BE2C (cell line): ENCODE results near the gene VCX3A. TPM values are rescaled to one million over a fixed set of nuclear protein-coding genes. Genes with fewer than 3 reads are reported as not detected.
"Not testable (repeated sequence)": the region's sequence is repeated elsewhere in the genome, so short reads cannot be mapped to it uniquely, and the experiment has no call there.

Experiments
- DNase-seq: peaks from one replicate; pipeline ENCODE4 v3.0.0-alpha.2; 2020
- H3K27me3 ChIP-seq: fragments of 250-450 bp; sonication (Bioruptor Pico); 2 replicates; pipeline ENCODE4 v1.5.1; 2020; ENCODE audit warnings: mild to moderate bottlenecking
- H3K36me3 ChIP-seq: fragments of 250-450 bp; sonication (Bioruptor Pico); 2 replicates; pipeline ENCODE4 v1.5.1; 2020; ENCODE audit warnings: mild to moderate bottlenecking
- H3K4me1 ChIP-seq: fragments of 250-450 bp; sonication (Bioruptor Pico); 2 replicates; pipeline ENCODE4 v1.5.1; 2020
- H3K4me3 ChIP-seq: 2 replicates; pipeline ENCODE4 v1.5.1; 2011; ENCODE audit warnings: low read depth, low read length
- H3K9me3 ChIP-seq: fragments of 250-450 bp; sonication (Bioruptor Pico); 2 replicates; pipeline ENCODE4 v1.5.1; 2020
- polyA plus RNA-seq: library from polyadenylated mRNA; unstranded; fragments of >200 nt; gene quantifications from one replicate; pipeline ENCODE4 v1.2.1, GENCODE V29; 2012; ENCODE audit warnings: low read depth, missing spikeins; ENCODE audit not compliant: insufficient read length, insufficient read depth
- TF ChIP-seq, protein P1 (sequence below): IDR thresholded peaks from 2 replicates; pipeline ENCODE4 v1.5.1; 2012; ENCODE audit warnings: mild to moderate bottlenecking, low read depth, low read length

The VCX3A gene
- polyA plus RNA-seq, result 1.6 TPM

DNA sequence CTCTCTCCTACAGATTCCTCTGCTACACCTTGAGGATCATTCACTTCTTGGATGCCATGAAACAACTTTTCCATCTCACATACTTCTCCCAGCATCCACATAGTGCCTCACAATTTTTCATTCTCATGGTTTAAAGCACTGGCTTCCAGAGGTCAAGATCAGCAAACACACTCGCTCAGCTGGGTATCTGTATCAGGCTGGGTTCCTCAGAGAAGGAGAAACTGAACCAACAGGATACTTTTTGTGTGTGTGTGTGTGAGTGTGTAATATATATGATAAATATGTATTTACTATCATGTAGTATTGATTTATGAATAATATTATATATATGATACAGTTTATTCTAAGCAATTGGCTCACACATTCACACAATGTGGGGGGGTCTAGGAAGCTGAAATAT lies at the start of gene VCX3A:
TSS of gene VCX3A (minus strand) at position 101 of the 400 bp plus-strand sequence. CDS start 621 bp downstream, outside the sequence.
- H3K4me1 ChIP-seq, DNase-seq, H3K9me3 ChIP-seq: not testable (repeated sequence)

DNA sequence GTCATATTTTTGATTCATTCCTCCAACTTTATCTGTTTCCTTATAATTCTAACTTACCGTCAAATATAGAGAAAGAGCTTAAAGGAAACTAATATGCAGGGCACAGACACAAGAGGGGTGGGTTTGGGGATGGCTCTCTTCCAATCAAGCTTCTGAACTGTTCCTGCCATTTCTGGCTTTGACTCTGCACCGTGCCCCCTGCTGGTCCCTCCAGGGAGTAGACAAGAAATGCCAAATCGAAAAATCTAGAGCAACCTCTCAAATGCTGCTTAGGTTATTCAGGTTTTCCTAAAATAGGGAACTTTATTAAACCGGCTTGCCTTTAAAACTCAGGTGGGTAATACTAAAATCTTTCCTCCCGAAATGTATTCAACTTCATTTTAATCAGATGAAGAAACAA lies 39.8 kb upstream of the VCX3A start:
- H3K4me1 ChIP-seq, result no peaks in the 10 kb centered on the region
- H3K4me3 ChIP-seq, result no peak overlapping the region
- H3K9me3 ChIP-seq, result no peaks in the 10 kb centered on the region
- H3K36me3 ChIP-seq, result no peaks in the 10 kb centered on the region
- DNase-seq, result peak; percentile 4
- TF ChIP-seq, protein P1, sequence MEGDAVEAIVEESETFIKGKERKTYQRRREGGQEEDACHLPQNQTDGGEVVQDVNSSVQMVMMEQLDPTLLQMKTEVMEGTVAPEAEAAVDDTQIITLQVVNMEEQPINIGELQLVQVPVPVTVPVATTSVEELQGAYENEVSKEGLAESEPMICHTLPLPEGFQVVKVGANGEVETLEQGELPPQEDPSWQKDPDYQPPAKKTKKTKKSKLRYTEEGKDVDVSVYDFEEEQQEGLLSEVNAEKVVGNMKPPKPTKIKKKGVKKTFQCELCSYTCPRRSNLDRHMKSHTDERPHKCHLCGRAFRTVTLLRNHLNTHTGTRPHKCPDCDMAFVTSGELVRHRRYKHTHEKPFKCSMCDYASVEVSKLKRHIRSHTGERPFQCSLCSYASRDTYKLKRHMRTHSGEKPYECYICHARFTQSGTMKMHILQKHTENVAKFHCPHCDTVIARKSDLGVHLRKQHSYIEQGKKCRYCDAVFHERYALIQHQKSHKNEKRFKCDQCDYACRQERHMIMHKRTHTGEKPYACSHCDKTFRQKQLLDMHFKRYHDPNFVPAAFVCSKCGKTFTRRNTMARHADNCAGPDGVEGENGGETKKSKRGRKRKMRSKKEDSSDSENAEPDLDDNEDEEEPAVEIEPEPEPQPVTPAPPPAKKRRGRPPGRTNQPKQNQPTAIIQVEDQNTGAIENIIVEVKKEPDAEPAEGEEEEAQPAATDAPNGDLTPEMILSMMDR, result peak; percentile 45
- H3K27me3 ChIP-seq, result no peaks in the 10 kb centered on the region

More for the DNA sequence above, at the start of gene VCX3A:
- not testable (repeated sequence) for H3K4me3 ChIP-seq, H3K36me3 ChIP-seq, H3K27me3 ChIP-seq

DNA sequence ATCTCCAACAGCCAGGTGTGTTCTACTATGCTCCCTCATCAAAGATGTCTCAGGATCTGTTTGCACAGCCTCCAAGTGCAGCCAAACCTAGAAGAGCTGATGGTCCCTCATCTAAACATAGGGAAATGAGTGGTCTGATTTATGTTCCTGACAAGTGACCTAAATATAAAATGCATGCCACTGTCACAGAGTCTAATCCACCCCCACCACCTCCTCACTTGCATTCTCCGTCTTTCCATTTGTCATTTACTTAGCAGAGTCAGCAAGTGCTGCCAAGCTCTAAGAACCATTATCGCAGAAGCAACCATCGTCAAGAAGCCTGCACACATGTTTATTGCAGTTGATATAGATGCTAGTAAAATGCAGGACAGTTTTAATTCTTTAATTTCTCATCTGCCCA lies 33.1 kb upstream of the VCX3A start:
- Histone ChIP-seq H3K36me3 (no peaks in the 10 kb centered on the region), H3K4me1 (no peaks in the 10 kb centered on the region), H3K9me3 (no peaks in the 10 kb centered on the region), H3K4me3 (no peak overlapping the region), H3K27me3 (no peaks in the 10 kb centered on the region)
- DNase-seq, result no peak
- TF ChIP-seq, protein P1, result no peak

DNA sequence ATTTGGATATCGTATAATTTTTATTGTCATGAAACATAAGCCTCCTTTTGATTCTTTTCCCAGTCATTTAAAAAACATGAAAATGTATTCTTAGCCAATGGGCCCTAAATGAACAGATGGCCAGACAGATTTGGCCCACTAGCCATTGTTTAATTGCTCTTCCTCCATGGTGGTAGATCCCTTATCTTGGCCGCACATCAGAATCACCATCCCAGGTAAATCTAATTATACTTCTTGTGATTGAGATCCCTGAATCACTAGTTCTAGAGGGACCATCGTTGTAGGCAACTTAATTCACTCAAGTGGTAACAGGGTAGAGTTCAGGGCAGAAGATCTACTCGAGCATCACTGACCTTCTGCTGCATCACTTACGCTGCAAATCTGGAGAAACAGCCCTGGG lies 24.1 kb upstream of the VCX3A start:
- no peaks in the 10 kb centered on the region for H3K27me3 ChIP-seq
- no peak for DNase-seq
- no peaks in the 10 kb centered on the region for H3K36me3 ChIP-seq
- TF ChIP-seq, protein P1, result no peak
- no peak overlapping the region for H3K4me3 ChIP-seq
- no peaks in the 10 kb centered on the region for H3K4me1 ChIP-seq
- H3K9me3 ChIP-seq, result no peaks in the 10 kb centered on the region

GRCh38 chrX:6557690-6558089 lies 22.8 kb upstream of the VCX3A start:
- no peak for DNase-seq
- Histone ChIP-seq H3K4me1 (no peaks in the 10 kb centered on the region), H3K36me3 (no peaks in the 10 kb centered on the region), H3K9me3 (no peaks in the 10 kb centered on the region), H3K4me3 (no peak overlapping the region), H3K27me3 (no peaks in the 10 kb centered on the region)
- TF ChIP-seq, protein P1, result no peak

- H3K4me1 ChIP-seq, result no peaks in the 10 kb centered on the region
- H3K36me3 ChIP-seq, result no peaks in the 10 kb centered on the region
- H3K4me3 ChIP-seq, result no peak overlapping the region
- no peak for DNase-seq
- no peaks in the 10 kb centered on the region for H3K9me3 ChIP-seq
- no peaks in the 10 kb centered on the region for H3K27me3 ChIP-seq
- TF ChIP-seq, protein P1, result no peak
Observed at GRCh38 chrX:6550999-6551398, 16.1 kb upstream of the VCX3A start.

GRCh38 chrX:6545712-6546111 lies 10.8 kb upstream of the VCX3A start:
- Histone ChIP-seq H3K4me3 (no peak overlapping the region), H3K9me3 (no peaks in the 10 kb centered on the region), H3K36me3 (no peaks in the 10 kb centered on the region), H3K27me3 (no peaks in the 10 kb centered on the region), H3K4me1 (no peaks in the 10 kb centered on the region)
- DNase-seq, result no peak
- TF ChIP-seq, protein P1, result no peak
